NOMO-1 (cell line): ENCODE data around the gene NDUFC2.
"Not testable (repeated sequence)": the region's sequence is repeated elsewhere in the genome, so short reads cannot be mapped to it uniquely, and the experiment has no call there.

ENCODE experiments used
- DNase-seq, 2 experiments: peaks; one replicate each; lab custom pipeline; 2025; ENCODE audit not compliant: unreplicated experiment in 2 of 2; lab: John Stamatoyannopoulos, UW

NDUFC2 gene

GRCh38 chr11:78079232-78080083 is at the start of gene NDUFC2:
TSS of gene NDUFC2 (minus strand) at chr11:78079862. CDS start at chr11:78079744, 118 bp downstream.
- DNase-seq, result peak; percentile 64 to 67

GRCh38 chr11:78127403-78127802 is 47.7 kb upstream of the NDUFC2 start:
- peak in 1 of 2 experiments; percentile 10 for DNase-seq

- peak in 1 of 2 experiments; percentile 81 for DNase-seq
Observed at GRCh38 chr11:78112582-78113275, 33.1 kb upstream of the NDUFC2 start.

- no peak for DNase-seq
Observed at GRCh38 chr11:78111298-78111697, 31.6 kb upstream of the NDUFC2 start.

- no peak for DNase-seq
Observed at GRCh38 chr11:78110830-78111229, 31.2 kb upstream of the NDUFC2 start.

GRCh38 chr11:78110351-78110750 is 30.7 kb upstream of the NDUFC2 start:
- no peak for DNase-seq

- DNase-seq, result no peak
Observed at GRCh38 chr11:78109081-78110015, 29.7 kb upstream of the NDUFC2 start.

GRCh38 chr11:78100676-78101472 is 21.2 kb upstream of the NDUFC2 start:
- peak in 1 of 2 experiments; percentile 2 for DNase-seq

- DNase-seq, result no peak
Observed at GRCh38 chr11:78100261-78100660, 20.6 kb upstream of the NDUFC2 start.

- no peak for DNase-seq
Observed at GRCh38 chr11:78099666-78100065, 20.0 kb upstream of the NDUFC2 start.

- DNase-seq, result no peak
Observed at GRCh38 chr11:78097666-78098385, 18.2 kb upstream of the NDUFC2 start.

GRCh38 chr11:78094250-78094649 is 14.6 kb upstream of the NDUFC2 start:
- DNase-seq, result no peak

GRCh38 chr11:78086521-78087074 is 6.9 kb upstream of the NDUFC2 start:
- DNase-seq, result not testable (repeated sequence)

- no peak for DNase-seq
Observed at GRCh38 chr11:78085972-78086371, 6.3 kb upstream of the NDUFC2 start.

- not testable (repeated sequence) for DNase-seq
Observed at GRCh38 chr11:78084506-78084905, 4.8 kb upstream of the NDUFC2 start.

GRCh38 chr11:78083021-78083420 is 3.4 kb upstream of the NDUFC2 start:
- no peak for DNase-seq

- DNase-seq, result no peak
Observed at GRCh38 chr11:78082146-78082545, 2.5 kb upstream of the NDUFC2 start.

GRCh38 chr11:78081583-78081982 is 1.9 kb upstream of the NDUFC2 start:
- DNase-seq, result no peak
